ENCODE data around the gene NTSR1.

NTSR1 gene

DNA sequence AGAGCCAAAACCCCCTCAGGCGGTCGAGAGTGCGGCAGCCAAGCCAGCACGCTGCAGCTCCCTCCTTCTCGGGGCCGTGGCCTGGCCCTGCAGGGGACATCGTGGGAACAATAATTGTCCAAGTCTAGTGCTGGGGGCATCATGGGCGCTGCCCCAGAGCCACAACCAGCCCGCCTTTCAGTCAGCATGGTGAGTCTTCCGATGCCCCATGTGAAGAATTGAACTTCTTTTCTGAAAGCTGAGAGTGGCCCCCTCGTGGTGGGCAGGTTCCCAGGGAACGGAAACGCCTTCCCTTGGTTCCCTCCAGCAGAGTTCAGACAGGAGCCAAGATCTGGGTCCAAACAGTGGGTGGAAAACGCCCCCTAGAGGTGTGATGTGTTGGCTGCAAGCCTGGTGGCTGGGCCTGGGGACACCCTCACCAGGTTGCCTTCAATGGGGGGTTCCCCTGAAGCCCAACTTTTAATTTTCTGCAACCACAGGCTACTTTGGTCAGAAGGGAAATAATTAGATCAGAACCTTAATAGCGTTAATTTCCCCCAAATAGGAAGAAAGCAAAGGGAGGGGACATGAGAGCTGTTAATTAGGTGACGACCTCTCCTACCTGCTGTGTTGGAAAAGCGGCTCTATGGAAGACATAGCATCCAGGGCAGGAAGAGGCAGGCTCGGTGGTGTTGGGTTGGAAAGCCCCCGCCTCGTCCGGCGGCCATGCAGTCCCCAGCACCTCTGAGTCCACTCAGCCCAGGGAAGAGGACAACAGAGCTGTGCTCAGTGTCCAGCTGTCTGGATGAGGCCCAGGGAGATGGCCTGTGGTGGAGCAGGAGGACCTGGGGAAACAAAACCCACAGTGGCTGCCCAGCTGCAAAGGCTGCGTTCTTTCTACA, 82.9 kb downstream of the NTSR1 start:
- FAIRE-seq, result no peak

DNA sequence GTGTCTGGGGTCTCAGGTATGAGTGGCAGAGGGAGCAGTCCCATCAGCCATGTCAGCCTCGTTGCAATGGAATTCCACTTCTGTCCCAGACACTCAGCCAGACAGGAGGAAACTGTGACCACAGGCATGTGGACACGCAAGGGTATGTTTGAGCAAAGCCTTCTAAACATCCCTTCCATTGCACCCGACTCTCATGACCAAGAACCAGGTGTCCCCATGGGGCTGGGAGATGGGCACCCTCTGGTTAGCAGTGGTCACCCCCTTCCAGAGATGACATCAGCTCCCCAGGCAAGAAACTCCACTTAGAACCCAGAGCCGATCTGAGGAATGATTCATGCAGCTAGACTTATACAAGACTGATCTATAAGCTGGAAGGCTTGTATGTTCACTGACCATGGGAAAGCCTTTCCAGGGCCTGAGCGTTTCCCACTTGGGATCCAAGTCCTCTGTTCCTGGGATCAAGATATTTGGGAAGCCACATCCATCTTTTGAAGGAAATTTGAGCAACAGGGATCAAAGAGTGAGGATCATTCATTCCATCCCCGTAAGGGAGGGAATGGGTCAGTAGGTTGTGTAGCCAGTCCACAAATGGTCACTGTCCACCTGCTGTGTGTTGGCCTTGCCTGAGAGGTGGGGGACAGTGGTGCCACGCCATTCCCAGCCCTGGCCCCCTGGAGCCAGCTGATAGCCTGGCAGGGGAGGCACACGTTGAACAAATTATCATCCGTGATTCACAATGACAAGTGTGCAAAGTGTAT, 83.7 kb downstream of the NTSR1 start:
- no peak for FAIRE-seq

DNA sequence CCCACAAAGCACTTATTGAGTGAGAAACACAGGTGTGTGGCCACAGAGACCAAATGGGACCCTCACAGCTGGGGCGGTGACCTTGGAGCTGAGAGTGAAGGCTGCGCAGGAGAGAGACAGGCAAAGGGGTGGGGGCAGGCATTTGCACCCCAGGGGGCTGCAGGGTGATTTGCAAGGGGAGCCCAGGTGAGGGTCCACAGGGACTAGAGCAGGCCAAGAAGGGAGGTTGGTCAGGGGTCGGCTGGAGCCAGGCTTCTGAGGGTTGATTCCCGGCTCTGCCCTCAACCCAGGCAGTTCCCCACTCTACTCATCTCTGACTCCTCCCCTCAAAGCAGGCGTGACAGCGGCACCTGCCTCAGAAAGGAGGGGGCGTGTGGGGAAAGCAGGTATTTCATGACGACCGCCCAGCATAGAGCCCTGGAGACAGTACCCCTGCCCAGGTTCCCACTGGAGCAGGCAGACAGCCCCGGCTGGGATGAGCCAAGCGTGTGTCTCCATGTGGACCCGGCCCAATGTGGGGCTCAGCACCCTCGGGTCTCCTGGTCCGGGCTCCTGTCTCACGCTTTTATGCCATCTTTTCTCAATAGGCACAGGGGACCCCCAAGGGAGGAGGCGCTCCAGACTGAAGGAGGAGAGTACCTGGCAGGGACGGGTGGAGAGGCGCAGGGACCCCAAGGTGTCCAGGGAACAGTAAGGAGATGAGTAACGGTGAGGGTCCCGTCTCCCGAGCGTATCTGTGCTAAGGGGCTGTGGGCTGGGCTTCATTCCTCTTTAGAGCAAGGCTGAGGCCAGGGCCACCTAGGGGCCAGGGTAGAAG, 84.5 kb downstream of the NTSR1 start:
- no peak for FAIRE-seq

DNA sequence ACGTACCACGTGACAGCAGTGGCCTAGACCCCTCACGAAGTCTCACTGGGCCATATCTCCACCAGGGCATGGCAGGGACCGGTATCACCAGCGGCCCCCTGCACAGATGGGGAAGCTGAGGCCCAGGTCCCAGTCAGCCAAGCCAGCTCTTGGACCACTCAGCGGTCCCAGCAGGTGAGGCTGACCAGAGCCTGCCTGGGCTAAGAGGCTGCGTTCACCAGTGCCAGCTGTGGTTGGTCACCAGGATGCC, 85.0 kb downstream of the NTSR1 start:
- FAIRE-seq, result no peak

DNA sequence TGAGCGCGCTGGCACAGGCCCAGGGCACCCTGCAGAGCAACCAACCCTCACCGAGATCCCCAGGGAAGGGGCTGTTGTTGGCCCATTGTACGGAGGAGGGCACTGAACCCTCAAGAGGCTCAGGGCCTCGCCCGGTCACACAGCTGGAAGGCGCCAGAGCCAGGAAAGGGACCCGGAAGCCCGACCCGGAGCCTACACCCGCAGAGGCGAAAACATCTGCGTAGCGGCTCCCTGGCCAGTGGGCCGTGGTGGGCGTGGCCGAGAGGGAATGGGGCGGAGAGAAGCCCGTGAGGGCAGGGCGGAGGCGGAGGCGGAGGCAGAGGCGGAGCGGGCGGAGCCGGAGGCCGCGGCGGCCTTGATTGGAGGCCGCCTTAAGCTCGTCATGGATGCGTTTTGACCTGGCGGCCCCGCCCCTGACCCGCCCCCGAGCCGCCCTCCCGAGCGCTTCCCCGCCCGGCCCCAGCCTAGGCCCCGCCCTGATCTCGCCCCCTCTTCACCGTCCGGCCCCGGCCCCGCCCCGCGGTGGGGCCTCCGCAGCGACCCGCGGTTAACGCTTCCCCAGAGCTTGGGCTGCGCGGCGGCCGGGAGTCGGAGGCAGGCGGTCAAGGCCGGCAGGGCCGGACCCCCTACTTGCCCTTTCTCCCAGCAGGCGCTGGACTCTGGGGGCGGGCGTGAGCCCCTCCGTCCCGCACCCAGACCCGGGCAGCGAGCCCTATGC, 85.5 kb downstream of the NTSR1 start:
- no peak for FAIRE-seq

DNA sequence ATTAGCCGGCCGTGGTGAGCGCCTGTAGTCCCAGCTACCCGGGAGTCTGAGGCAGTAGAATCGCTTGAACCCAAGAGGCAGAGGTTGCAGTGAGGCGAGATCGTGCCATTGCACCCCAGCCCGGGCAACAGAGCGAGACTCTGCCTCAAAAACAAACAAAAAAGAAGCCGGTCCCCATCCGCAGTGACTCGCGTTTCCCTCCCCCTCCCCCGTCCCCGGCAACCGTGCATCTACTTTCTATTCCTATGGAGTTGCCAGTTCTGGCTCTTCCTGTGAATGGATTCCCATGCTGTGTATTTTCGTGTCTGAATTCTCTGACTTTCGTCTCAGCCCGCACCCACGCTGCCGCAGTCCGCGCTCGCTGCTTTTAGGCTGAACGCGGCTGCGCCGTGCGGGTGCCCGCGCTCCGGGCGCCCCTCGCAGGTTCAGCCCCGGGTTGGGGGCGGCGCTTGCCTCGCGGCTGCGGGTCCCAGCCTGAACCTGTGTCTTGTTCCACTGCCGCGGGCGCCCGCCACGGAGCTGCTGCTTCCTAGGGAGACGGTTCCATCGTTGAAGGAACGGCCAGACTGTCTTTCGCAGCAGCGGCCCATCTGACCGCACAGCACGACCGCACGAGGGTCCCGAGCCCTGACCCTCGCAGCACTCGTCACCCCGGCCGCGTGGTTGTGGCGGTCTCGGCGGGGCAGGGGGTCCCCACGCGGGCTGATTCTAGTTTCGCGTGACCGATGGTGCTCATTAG, 86.6 kb downstream of the NTSR1 start:
- FAIRE-seq, result no peak

DNA sequence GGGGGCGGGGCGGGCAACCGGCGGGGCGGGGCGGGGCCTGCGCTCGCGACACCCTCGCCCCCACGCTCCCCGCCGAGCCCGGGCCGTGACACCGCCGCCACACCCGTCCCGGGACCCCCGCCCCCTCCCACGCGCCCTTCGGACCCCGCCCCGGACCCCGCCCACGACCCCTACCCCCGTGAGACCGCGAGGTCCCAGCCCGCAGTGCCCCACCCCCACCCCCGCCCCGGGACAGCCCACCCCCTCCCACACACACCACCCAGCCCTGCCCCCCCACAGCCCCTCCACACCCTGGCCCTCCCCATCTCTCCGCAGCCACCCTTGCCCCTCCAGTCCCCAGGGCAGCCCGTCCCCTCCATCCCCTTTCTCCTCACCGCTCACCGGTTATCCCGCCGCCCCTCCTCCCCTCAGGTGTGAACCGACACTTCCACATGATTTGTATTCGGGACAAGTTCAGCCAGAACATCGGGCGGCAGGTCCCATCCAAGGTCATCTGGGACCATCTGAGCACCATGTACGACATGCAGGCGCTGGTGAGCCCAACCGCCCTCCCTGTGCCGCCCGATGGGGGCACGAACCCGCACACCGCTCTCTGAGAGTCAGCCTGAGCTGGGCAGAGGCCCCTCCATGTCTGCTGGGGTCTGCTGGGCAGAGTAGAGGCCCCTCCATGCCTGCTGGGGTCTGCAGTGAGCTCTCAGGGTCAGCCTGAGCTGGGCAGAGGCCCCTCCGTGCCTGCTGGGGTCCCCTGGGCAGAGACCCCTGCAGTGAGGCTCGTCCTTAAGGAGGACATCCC, 88.3 kb downstream of the NTSR1 start:
- no peak for FAIRE-seq

DNA sequence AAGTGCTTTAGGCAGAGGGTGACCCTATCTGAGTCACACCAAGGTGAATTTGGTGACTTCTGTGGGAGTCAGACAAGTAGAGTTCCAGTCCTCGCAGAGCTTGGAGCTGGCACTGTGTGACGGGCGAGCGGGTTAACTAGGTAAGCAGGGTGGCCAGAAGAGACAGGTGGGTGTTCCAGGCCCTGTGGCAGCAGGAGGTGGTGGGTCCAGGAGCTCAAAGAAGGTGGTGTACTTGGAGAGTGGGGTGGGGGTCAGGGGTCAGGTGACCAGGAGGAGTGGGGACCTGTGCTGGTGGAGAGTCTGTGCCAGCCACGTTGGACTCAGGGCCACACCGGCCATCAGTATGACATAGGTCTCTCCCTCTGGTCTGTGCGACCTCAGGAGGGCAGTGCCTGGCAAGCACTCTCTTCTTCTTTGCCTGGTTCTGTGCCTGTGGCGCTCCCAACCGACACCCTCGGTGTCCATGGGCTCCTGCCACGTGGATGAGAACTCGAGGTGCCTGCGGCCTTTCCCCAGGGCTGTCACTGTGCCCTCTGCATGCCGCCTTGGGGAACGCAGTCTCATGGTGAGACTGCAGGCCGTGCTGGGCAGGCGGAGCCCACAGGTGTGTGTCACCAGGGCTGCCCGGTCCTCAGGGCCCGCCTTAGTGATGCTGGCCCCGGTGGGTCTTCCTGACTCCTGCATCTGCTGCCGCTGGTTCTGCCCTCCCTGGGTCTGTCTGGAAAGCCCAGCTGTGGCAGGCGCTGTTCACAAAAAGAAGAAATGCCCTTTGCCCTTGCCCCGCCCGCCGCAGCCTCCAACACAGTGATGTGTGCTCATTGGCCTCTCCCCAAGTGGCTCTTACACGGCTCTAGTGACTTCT, 89.3 kb downstream of the NTSR1 start:
- FAIRE-seq, result no peak

DNA sequence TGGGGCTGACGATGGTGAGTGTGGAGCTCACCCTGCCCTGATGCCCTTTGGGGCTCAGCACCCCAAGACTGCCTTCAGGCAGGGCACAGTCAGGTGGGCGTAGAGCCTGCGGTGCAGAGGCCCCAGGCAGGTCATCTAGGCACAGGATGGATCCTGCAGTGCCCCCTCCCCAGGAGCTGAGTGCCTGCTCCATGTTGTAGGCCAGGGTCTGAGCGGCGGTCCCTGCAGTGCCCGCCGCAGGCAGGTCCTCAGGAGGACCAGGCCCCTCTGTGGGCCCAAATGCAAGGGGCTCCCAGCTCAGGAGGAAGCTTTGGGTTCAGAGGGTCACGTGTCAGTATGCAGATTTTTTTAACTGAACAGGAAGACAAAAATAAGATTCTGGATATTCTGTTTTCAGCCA, 90.4 kb downstream of the NTSR1 start:
- FAIRE-seq, result no peak

DNA sequence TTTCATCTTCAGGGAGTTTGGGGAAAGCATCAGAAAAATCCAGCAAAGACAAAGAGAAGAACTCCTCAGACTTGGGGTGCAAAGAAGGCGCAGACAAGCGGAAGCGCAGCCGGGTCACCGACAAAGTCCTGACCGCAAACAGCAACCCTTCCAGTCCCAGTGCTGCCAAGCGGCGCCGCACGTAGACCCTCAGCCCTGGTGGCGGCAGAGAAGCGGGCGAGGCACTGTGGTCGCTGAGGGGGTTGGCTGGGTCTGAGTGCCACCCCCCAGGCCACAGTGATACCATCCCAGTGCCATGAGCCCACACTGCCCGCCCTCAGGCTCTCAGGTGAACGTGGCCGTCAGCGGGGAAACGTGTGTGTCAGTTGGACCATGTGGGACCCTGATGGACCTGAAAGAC, 90.8 kb downstream of the NTSR1 start:
- FAIRE-seq, result no peak

DNA sequence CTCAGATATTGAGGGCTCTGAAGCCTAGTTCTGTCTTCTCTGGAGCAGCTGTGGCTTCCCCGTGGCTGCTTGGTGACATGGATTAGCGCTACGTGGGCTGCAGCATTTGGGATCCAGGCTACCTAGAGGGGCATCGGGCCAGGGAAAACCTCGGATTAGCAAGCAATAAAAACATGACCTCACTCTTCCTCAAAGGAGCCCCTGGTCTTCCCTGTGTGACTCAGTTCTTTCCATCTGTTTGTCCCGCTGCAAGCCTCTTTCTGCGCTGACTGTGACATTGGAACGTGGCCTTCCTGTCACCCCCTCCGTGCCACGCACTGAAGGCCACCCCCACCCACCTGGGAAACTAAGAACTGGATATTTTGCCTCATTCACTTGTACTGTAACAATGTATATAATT, 91.2 kb downstream of the NTSR1 start:
- no peak for FAIRE-seq

DNA sequence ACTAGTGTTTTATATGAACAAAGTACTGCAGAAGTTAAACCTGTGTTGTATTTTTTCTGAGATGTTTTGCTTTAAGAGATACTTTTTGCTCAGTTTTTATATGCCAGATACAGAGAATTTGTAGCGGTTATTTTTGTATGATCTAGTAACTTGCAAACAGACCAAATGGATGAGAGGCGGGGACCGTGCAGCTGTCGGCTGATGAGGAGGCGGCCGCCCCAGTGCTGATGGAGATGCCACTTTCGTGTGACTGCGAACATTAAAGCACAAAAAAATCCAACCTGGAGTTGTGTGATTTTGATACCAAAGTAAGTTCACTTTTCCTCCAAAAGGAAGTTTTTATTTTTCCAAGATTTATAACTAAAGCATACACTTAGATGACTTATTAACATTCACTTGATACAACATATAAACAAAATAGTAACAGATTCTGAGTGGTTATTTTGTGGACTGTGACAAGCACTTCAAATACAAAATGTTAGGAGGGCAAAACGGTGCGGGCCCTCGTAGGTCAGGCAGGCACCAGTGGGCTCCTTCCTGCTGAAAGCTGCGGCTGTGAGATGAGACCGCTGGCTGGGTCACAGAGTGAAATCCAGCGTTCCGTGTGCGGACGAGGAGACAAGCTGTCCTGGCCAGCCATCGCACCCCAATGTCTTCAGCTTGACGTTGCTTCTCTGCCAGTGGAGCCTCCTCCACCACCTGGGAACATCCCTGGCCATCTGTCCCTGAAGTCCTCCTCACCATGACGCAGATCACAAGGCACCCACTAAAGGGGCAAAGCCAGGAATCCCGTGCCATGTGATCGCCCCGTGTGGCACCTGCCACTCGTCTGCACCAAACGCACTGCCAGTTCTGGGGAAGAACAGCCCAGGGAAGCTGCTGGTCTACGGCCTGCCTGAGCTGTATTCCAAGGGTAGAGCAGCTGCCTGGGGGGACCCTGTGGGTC, 92.0 kb downstream of the NTSR1 start:
- FAIRE-seq, result no peak

DNA sequence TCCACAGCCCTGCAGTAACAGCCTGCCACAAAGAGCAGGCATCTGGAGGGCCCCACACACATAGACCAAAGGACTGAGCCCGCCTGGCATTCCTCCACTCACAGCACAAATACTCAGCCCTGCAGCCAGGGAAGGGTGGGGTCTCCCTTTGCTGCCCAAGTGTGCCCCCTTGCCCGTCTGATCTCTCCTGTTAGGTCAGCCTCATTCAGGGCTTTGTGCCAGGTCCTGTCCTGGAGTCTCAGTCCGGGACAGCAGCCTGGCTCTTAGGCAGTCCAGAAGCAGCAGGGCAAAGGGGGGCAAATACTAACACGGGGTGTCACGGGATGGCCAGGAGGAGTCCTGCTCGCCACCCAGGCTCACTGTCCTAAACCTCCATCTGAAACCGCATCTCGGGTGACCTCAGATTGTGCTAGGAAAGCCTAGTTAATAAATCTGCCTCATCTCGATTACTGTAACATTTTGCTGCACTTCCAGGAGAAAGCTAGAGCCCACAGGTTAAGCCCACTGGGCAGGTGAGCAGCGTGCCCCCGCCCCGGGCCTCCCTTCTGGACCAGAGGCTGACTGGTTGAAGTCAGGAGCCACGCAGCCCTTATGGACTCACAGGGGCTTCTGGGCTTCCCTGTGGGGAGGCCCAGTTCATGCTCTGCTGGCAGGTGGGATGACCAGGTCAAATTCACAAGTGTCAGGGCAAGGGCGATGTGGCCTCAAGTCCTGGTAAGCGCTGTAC, 92.8 kb downstream of the NTSR1 start:
- FAIRE-seq, result no peak

DNA sequence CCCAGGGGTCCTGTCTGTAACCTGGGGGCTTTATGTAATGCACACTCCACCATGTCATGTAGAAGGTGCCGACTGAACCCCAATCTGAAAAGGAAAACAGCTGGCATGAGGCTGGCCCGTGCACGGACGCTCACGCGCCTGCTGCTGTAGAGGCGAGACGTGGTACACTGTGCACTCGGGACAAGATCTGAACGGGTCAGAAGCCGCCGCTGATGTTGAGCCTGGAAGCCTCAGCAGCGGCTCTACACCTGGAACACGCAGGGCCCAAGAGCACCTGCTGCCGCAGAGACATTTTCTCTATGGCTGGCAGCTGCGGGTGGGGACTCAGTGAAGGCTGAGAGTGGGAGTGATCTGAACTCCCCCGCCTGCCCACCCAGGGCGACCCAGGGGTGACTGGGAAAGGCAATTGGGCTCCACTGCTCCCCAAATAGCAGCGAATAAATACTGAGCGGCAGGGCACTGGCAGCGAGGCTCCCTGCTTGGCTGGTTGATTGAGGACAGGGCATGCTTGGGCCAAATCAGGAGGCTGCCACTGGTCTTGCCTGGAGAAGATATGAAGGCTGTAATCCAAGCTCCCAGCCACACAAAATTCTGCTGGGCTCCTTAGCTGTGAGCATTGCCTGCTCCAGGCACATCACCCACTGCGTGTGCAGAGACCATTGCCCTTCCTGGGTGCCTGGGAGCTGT, 93.5 kb downstream of the NTSR1 start:
- FAIRE-seq, result no peak

DNA sequence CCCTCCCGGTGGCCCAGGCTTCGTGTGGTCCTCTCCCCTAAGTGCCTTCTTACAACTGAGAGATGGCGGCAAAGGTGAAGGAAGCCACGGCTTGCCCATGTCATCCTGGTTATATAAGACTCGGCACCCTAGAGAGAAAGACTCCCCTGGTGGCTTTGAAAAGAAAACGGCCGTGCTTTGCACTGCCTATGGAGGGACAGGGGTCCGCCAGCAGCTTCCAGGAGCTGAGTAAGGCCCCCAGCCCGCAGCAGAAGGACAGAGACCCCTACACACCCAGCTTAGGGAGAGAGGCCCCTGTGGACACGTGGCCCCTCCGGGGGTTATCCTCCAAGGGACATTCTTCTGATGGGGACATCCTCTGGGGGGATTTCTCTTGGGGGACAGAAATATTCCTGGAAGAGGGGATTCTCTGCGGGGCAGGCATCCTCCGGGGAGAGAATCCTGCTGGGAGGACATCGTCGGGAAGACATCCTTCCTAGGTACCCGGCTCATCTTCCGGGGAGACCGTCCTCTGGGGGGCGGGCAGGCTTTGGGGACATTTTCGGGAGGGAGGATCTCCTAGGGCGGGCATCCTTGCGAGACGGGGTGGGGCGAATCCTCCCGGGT, 95.5 kb downstream of the NTSR1 start:
- FAIRE-seq, result no peak

DNA sequence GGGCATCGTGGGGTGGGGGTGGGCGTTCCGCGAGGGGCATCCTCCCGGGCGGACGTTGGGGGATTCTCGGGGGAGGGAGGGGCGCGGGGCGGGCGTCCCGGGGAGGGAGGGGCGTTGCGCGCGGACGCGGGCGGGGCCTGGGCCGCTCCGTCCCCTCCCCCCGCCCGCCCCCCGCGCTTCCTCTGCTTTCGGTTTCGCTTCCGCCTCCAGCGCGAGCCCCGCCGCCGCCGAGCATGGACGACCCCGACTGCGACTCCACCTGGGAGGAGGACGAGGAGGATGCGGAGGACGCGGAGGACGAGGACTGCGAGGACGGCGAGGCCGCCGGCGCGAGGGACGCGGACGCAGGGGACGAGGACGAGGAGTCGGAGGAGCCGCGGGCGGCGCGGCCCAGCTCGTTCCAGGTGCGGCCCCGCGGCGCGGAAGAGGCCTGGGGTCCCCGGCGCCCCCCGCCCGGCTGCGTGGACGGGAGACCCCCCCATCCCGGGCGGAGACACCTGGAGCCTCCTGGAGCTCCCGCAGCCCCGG, 96.1 kb downstream of the NTSR1 start, which contains the start of gene OGFR:
TSS of gene OGFR (plus strand) at position 209 of the 528 bp plus-strand sequence. CDS start at position 234, 25 bp downstream.
- FAIRE-seq, result no peak

DNA sequence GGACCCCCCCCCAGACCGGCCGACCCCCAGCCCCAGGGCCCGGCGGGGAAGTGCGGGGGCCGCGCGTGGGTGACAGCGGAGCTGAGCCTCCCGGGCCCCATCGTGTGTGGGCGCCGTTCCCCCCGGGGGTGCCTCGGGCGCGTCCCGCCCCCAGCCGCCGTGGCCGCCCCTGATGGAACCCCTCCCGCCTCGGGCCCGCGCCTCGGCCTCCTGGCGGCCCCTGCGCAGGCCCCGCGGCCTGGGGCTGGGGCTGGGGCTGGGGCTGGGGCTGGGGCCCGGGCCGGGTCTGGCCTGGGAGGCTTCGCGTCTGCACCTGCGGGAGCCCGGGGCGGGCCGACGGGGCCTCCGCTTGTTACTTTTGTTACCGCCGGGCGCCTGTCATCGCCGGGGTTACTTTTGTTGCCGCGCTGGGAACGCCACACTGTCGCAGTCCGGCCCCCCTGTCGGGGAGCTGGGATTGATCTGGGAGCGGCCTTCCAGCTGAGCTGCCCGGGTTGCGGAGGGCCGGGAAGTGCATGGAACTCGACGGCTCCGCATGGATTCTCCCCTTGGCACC, 96.6 kb downstream of the NTSR1 start:
- no peak for FAIRE-seq
